ENCODE data around the gene ARHGEF3. TPM values are rescaled to one million over a fixed set of nuclear protein-coding genes. Genes with fewer than 3 reads are reported as not detected.

ARHGEF3 gene
- total RNA-seq, 1 donor from 2014 or later, result 12.1 TPM

DNA sequence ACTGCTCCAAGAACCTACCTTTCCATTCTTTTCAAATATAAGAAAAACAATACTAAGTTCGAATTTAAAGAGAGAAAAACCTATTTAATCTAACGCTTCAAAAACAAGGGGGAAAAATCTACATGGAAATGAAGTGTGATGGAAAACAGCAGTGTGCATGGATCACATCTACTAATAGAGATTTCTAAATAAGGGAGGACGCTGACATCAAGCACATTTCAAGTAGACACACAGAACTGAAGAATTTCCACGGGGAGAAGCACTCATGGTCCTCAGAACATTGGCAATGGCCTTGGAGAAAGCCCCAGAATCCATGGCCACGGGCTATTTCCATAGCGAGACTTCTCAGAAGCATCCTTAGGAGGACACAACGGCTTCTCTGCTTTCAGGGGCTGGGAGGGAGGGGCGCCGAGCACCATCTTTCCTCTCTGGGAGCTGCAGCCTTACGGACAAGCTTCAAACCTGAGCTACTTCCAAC, 119.7 kb downstream of the ARHGEF3 start:
- Histone ChIP-seq H3K36me3 (ENCODE audit: control insufficient read depth, insufficient read depth, low read length) (no peaks in the 10 kb centered on the region), H3K27me3 (ENCODE audit: control insufficient read depth, insufficient read depth, low read length) (no peaks in the 10 kb centered on the region), H3K4me3 (ENCODE audit: low read depth, low read length) (peak overlapping the region; percentile 93)
- DNase-seq (ENCODE audit: low read depth) (no peak), FAIRE-seq (no peak)
- no peak for TF ChIP-seq CTCF (IDR thresholded peaks at IDR 0.05; ENCODE audit: insufficient read depth, low read length, severe bottlenecking)

- DNase-seq (ENCODE audit: low read depth) (no peak), FAIRE-seq (no peak)
- Histone ChIP-seq H3K36me3 (ENCODE audit: control insufficient read depth, insufficient read depth, low read length) (no peaks in the 10 kb centered on the region), H3K27me3 (ENCODE audit: control insufficient read depth, insufficient read depth, low read length) (no peaks in the 10 kb centered on the region), H3K4me3 (ENCODE audit: low read depth, low read length) (no peak overlapping the region)
- TF ChIP-seq CTCF (IDR thresholded peaks at IDR 0.05; ENCODE audit: insufficient read depth, low read length, severe bottlenecking), result no peak
Observed at GRCh38 chr3:56680054-56680580, 121.6 kb downstream of the ARHGEF3 start.

Other genes with a start within 250 kb of the ARHGEF3 start
- 13.7 and 22.3 TPM in 2 replicates for gene CCDC66, start 244.8 kb downstream of the ARHGEF3 start, total RNA-seq
- 45.0 and 49.4 TPM in 2 replicates for gene TASOR, start 118.7 kb downstream of the ARHGEF3 start, total RNA-seq